Measurements from ENCODE around the gene MPHOSPH10. TPM values are rescaled to one million over a fixed set of nuclear protein-coding genes. Genes with fewer than 3 reads are reported as not detected.
"Not testable (repeated sequence)": the region's sequence is repeated elsewhere in the genome, so short reads cannot be mapped to it uniquely, and the experiment has no call there.

The MPHOSPH10 gene
- total and polyA plus RNA-seq, 5 donors from 2014 or later, result 18.0 to 28.3 (median 21.7) TPM

DNA sequence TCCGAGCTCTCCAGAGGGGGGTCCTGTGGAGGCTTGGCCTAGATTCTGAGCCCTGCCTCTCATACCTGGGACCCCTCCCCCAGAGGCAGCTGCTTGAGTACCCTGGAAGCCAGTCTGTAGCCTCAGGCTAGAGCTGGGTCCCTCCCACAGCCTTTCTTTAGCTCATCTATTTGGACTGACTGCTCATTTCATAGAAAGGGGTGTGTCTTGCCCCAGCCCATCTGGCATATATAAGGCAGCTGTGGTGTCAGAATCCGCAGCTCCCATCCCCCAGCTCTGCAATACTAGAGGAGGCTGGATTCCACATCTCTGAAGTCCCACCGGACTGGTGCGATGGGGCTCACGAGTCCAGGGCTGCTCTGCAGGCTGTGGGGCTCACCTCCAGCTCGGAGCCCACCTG lies 26.1 kb downstream of the MPHOSPH10 start:
- Mint-ChIP-seq H3K4me3 (no peak overlapping the region), H3K36me3 (no peaks in the 10 kb centered on the region), H3K27ac (no peak overlapping the region), H3K9me3 (no peaks in the 10 kb centered on the region), H3K4me1 (peaks cover 0 to 8% (median 2%) of the 10 kb centered on the region in 4 donors), H3K27me3 (peaks cover 13% of the 10 kb centered on the region)
- no peak overlapping the region for H3K4me3 ChIP-seq (ENCODE audit: low read depth, low read length)
- no peak overlapping the region for H3K27ac ChIP-seq (ENCODE audit: insufficient read depth, low read length, poor library complexity, severe bottlenecking)
- DNase-seq, result no peak
- H3K9me3 ChIP-seq (ENCODE audit: control insufficient read depth in 2 of 2, low read length in 2 of 2), result no peaks in the 10 kb centered on the region
- no peaks in the 10 kb centered on the region for H3K27me3 ChIP-seq (ENCODE audit: control insufficient read depth, insufficient read depth, low read length)
- H3K4me1 ChIP-seq (ENCODE audit: control insufficient read depth, insufficient read depth, low read length, poor library complexity, severe bottlenecking), result no peaks in the 10 kb centered on the region
- ATAC-seq (ENCODE audit: low read depth in 2 of 2), result no peak
- no peaks in the 10 kb centered on the region for H3K36me3 ChIP-seq (ENCODE audit: control insufficient read depth, insufficient read depth, low read length)

DNA sequence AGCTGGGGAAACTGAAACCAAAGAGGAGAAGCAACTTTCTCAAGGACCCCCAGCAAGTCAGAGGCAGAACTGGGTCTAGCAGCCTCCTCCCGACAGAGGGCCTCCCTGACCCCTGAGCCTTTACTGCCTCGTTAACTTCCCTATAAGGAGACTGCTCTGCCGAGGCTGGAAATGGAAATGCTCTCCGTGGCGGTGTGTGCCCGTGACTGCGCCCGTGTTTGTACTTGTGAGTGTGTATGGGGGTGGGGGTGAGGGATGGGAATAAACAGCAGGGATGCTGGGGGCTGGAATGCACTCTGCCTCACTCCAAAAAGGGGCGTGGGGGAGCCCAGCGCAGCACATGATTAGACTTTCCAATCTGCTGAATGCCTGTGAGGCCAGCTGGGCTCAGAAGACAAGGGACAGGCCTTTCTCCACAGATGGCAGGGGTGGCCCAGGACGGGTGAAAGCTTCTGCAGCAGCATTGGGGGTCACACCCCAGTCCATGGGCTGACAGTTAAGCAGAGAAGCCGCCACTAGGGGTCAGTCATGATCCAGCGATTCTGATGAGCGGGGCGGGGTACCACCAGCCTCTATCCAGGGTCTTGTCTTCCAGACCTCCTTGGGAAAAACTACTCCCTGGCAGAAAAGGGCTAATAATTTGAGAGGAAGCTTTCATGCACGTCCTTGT lies 26.8 kb downstream of the MPHOSPH10 start:
- DNase-seq, result peak; percentile 19 to 32 (median 31)
- Histone ChIP-seq H3K4me3 (ENCODE audit: low read depth, low read length) (no peak overlapping the region), H3K27me3 (ENCODE audit: control insufficient read depth, insufficient read depth, low read length) (no peaks in the 10 kb centered on the region), H3K9me3 (ENCODE audit: control insufficient read depth in 2 of 2, low read length in 2 of 2) (no peaks in the 10 kb centered on the region), H3K27ac (ENCODE audit: insufficient read depth, low read length, poor library complexity, severe bottlenecking) (no peak overlapping the region), H3K36me3 (ENCODE audit: control insufficient read depth, insufficient read depth, low read length) (no peaks in the 10 kb centered on the region), H3K4me1 (ENCODE audit: control insufficient read depth, insufficient read depth, low read length, poor library complexity, severe bottlenecking) (no peaks in the 10 kb centered on the region)
- H3K9me3 Mint-ChIP-seq, result peaks cover 0 to 3% (median 0%) of the 10 kb centered on the region in 7 donors
- peak overlapping the region in 2 of 3 donors; percentile 49 to 69 for H3K27ac Mint-ChIP-seq
- ATAC-seq (ENCODE audit: low read depth in 2 of 2), result peak; percentile 64 to 69
- no peaks in the 10 kb centered on the region for H3K36me3 Mint-ChIP-seq
- peaks cover 13% of the 10 kb centered on the region for H3K27me3 Mint-ChIP-seq
- peaks cover 0 to 8% (median 2%) of the 10 kb centered on the region in 4 donors for H3K4me1 Mint-ChIP-seq
- H3K4me3 Mint-ChIP-seq, result no peak overlapping the region

DNA sequence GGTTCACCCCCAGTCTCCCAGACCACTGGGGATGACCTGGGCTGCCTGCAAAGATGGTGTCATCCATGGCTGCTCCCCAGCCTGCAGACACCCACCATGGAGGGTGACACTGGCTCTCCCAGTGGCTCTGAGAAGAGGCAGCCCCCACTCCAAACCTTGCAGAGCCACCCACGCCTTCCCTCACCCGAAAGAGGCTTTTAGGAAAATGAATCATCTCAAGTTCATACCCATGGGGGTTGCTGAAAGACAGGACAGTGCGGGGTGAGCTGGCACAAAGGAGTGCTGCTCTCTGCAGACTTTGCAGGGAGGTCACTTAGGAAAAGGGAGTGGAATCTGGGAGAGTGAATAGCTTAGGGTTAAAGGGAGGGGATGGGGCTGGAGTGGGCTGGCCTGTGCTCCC lies 36.4 kb downstream of the MPHOSPH10 start:
- H3K27ac ChIP-seq (ENCODE audit: insufficient read depth, low read length, poor library complexity, severe bottlenecking), result no peak overlapping the region
- Mint-ChIP-seq H3K9me3 (peaks cover 0 to 5% (median 0%) of the 10 kb centered on the region in 7 donors), H3K4me1 (no peaks in the 10 kb centered on the region), H3K4me3 (no peak overlapping the region), H3K36me3 (no peaks in the 10 kb centered on the region), H3K27ac (no peak overlapping the region), H3K27me3 (peaks cover 13% of the 10 kb centered on the region)
- no peaks in the 10 kb centered on the region for H3K4me1 ChIP-seq (ENCODE audit: control insufficient read depth, insufficient read depth, low read length, poor library complexity, severe bottlenecking)
- ATAC-seq (ENCODE audit: low read depth in 2 of 2), result no peak
- no peak for DNase-seq
- H3K27me3 ChIP-seq (ENCODE audit: control insufficient read depth, insufficient read depth, low read length), result no peaks in the 10 kb centered on the region
- H3K9me3 ChIP-seq (ENCODE audit: control insufficient read depth in 2 of 2, low read length in 2 of 2), result no peaks in the 10 kb centered on the region
- H3K36me3 ChIP-seq (ENCODE audit: control insufficient read depth, insufficient read depth, low read length), result no peaks in the 10 kb centered on the region
- H3K4me3 ChIP-seq (ENCODE audit: low read depth, low read length), result no peak overlapping the region

DNA sequence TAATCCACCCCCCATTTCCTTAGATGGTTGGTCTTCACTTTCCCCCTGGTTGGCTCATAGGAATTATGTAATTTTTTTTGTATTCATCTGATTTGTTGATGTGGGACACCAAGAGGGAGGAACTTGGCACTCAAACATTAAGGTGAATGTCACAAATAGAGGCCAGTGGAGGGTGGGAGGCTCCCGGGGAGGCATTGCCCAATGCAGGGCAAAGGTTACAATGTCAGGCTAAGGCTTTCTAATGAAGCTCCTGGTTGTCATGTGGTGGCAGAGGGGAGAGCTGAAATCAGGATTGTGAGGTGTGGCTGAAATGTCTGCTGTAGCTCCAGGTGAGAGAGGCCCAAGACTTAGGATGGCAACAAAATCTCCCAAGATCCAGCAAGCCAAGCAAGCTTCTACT lies 42.7 kb downstream of the MPHOSPH10 start:
- H3K27ac ChIP-seq (ENCODE audit: insufficient read depth, low read length, poor library complexity, severe bottlenecking), result no peak overlapping the region
- H3K36me3 Mint-ChIP-seq, result no peaks in the 10 kb centered on the region
- DNase-seq (no peak), ATAC-seq (ENCODE audit: low read depth in 2 of 2) (no peak)
- no peak overlapping the region for H3K4me3 Mint-ChIP-seq
- H3K4me1 Mint-ChIP-seq, result peaks cover 0 to 3% (median 0%) of the 10 kb centered on the region in 4 donors
- H3K9me3 ChIP-seq (ENCODE audit: control insufficient read depth in 2 of 2, low read length in 2 of 2), result no peaks in the 10 kb centered on the region
- peaks cover 4% of the 10 kb centered on the region for H3K27me3 Mint-ChIP-seq
- H3K27me3 ChIP-seq (ENCODE audit: control insufficient read depth, insufficient read depth, low read length), result peaks cover 2% of the 10 kb centered on the region
- H3K27ac Mint-ChIP-seq, result no peak overlapping the region
- no peak overlapping the region for H3K4me3 ChIP-seq (ENCODE audit: low read depth, low read length)
- peaks cover 0 to under 1% (median 0%) of the 10 kb centered on the region in 7 donors for H3K9me3 Mint-ChIP-seq
- no peaks in the 10 kb centered on the region for H3K4me1 ChIP-seq (ENCODE audit: control insufficient read depth, insufficient read depth, low read length, poor library complexity, severe bottlenecking)
- H3K36me3 ChIP-seq (ENCODE audit: control insufficient read depth, insufficient read depth, low read length), result no peaks in the 10 kb centered on the region

DNA sequence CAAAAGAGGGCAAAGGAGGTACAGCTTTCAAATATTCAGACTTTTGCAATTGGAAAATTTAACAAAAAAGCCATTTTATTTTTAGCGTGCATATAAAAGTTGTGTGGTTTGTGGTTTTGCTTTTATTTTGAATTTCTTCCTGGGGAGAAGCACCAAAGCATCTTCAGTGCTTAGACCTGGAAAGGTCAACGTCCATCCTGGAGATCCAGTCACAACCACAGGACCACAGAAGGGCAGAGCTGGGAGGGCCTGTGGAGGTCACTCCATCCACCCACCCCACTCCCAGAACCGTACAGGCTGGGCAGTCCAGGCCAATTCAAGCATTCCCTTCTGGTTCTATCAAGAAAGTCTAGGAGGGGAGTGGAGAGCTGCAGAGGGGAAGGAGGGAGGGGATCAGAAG lies 43.8 kb downstream of the MPHOSPH10 start:
- Histone ChIP-seq H3K9me3 (ENCODE audit: control insufficient read depth in 2 of 2, low read length in 2 of 2) (no peaks in the 10 kb centered on the region), H3K4me3 (ENCODE audit: low read depth, low read length) (no peak overlapping the region), H3K27me3 (ENCODE audit: control insufficient read depth, insufficient read depth, low read length) (peaks cover 2% of the 10 kb centered on the region), H3K4me1 (ENCODE audit: control insufficient read depth, insufficient read depth, low read length, poor library complexity, severe bottlenecking) (no peaks in the 10 kb centered on the region), H3K36me3 (ENCODE audit: control insufficient read depth, insufficient read depth, low read length) (no peaks in the 10 kb centered on the region), H3K27ac (ENCODE audit: insufficient read depth, low read length, poor library complexity, severe bottlenecking) (no peak overlapping the region)
- peaks cover 4% of the 10 kb centered on the region for H3K27me3 Mint-ChIP-seq
- DNase-seq (no peak), ATAC-seq (ENCODE audit: low read depth in 2 of 2) (no peak)
- H3K4me1 Mint-ChIP-seq, result peaks cover 0 to 3% (median 0%) of the 10 kb centered on the region in 4 donors
- no peaks in the 10 kb centered on the region for H3K36me3 Mint-ChIP-seq
- peaks cover 0 to 2% (median 0%) of the 10 kb centered on the region in 7 donors for H3K9me3 Mint-ChIP-seq
- H3K27ac Mint-ChIP-seq, result no peak overlapping the region
- no peak overlapping the region for H3K4me3 Mint-ChIP-seq

DNA sequence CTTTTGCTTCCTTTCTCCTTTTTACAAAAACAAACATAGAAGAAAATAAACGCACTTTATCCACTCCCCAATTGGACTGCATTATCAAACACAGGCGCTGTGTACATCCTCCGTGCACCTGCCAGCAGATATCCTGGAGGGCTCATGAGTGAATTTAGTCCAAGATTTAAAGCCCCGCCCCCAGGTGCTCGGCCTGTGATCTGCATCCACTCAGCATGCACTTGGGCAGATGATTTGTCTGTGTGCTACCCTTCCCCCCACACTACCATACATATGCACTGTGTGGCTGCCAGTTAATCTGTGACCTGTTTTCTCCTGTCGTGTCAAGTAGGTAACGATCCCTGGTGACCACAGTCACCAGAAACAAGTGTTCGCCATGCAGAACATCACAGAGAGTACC lies 48.4 kb downstream of the MPHOSPH10 start:
- H3K36me3 Mint-ChIP-seq; H3K9me3 Mint-ChIP-seq; H3K27me3 ChIP-seq (ENCODE audit: control insufficient read depth, insufficient read depth, low read length); H3K4me1 Mint-ChIP-seq; H3K4me3 Mint-ChIP-seq; H3K9me3 ChIP-seq (ENCODE audit: control insufficient read depth in 2 of 2, low read length in 2 of 2); ATAC-seq (ENCODE audit: low read depth in 2 of 2); H3K27ac Mint-ChIP-seq; H3K4me1 ChIP-seq (ENCODE audit: control insufficient read depth, insufficient read depth, low read length, poor library complexity, severe bottlenecking); H3K27ac ChIP-seq (ENCODE audit: insufficient read depth, low read length, poor library complexity, severe bottlenecking); H3K27me3 Mint-ChIP-seq; H3K4me3 ChIP-seq (ENCODE audit: low read depth, low read length); H3K36me3 ChIP-seq (ENCODE audit: control insufficient read depth, insufficient read depth, low read length); DNase-seq: not testable (repeated sequence)

DNA sequence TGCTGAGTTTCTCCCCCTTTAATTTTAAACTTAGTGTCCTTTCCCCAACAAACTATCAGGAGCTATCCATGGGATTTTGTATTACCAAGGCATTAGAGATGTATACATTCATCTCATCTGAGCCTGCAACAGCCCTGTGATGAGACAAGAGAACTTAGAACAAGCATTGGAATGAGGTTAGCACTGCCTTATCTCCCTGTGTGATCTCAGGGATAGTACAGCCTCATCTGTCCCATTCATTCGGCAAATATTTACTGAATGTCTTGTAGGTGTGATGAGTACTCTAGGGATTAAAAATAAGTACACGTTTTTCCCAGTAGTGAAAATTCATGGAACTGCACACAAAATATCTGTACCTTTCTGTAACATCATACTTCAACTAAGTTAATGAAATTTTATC lies 50.9 kb downstream of the MPHOSPH10 start:
- ATAC-seq (ENCODE audit: low read depth in 2 of 2), result no peak
- Histone ChIP-seq H3K4me1 (ENCODE audit: control insufficient read depth, insufficient read depth, low read length, poor library complexity, severe bottlenecking) (no peaks in the 10 kb centered on the region), H3K27me3 (ENCODE audit: control insufficient read depth, insufficient read depth, low read length) (no peaks in the 10 kb centered on the region), H3K27ac (ENCODE audit: insufficient read depth, low read length, poor library complexity, severe bottlenecking) (no peak overlapping the region), H3K9me3 (ENCODE audit: control insufficient read depth in 2 of 2, low read length in 2 of 2) (no peaks in the 10 kb centered on the region), H3K36me3 (ENCODE audit: control insufficient read depth, insufficient read depth, low read length) (no peaks in the 10 kb centered on the region), H3K4me3 (ENCODE audit: low read depth, low read length) (no peak overlapping the region)
- H3K36me3 Mint-ChIP-seq, result no peaks in the 10 kb centered on the region
- H3K9me3 Mint-ChIP-seq, result peaks cover 0 to 2% (median 0%) of the 10 kb centered on the region in 7 donors
- no peak overlapping the region for H3K4me3 Mint-ChIP-seq
- peaks cover 4% of the 10 kb centered on the region for H3K27me3 Mint-ChIP-seq
- H3K27ac Mint-ChIP-seq, result no peak overlapping the region
- peaks cover 0 to 4% (median 0%) of the 10 kb centered on the region in 4 donors for H3K4me1 Mint-ChIP-seq
- no peak for DNase-seq
